Inflammatory macrophage treated with lipopolysaccharide for 4 hours (primary cell): Measurements from ENCODE around the gene CCT6A.
"Not testable (repeated sequence)": the region's sequence is repeated elsewhere in the genome, so short reads cannot be mapped to it uniquely, and the experiment has no call there.

ENCODE experiments used
- DNase-seq: peaks from one replicate; pipeline ENCODE4 v3.0.0-alpha.2; 2020

The CCT6A gene

GRCh38 chr7:56053379-56053778 is 1.8 kb downstream of the CCT6A start:
- no peak for DNase-seq

DNA sequence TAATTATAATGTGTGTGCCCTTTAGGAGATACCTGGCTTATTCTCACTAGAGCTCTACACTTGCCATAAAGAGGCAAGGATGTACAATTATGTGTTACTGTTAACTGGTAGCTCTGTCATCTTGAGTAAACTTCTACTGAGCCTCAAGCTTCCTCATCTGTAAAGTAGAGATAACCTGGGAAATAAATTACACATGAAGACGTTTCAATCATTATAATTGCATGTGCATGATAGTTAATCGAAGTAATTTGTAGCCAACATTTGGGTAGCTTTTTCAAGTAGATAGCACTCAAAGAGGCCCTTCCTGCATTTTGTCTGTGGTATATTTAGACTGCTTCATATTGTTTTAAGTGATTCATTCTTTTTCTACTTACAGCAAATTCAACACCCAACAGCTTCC is 2.4 kb downstream of the CCT6A start:
- no peak for DNase-seq

GRCh38 chr7:56062382-56062781 is 10.8 kb downstream of the CCT6A start:
- peak; percentile 36 for DNase-seq

- no peak for DNase-seq
These were observed 11.9 kb downstream of the CCT6A start for GRCh38 chr7:56063500-56063881.

DNA sequence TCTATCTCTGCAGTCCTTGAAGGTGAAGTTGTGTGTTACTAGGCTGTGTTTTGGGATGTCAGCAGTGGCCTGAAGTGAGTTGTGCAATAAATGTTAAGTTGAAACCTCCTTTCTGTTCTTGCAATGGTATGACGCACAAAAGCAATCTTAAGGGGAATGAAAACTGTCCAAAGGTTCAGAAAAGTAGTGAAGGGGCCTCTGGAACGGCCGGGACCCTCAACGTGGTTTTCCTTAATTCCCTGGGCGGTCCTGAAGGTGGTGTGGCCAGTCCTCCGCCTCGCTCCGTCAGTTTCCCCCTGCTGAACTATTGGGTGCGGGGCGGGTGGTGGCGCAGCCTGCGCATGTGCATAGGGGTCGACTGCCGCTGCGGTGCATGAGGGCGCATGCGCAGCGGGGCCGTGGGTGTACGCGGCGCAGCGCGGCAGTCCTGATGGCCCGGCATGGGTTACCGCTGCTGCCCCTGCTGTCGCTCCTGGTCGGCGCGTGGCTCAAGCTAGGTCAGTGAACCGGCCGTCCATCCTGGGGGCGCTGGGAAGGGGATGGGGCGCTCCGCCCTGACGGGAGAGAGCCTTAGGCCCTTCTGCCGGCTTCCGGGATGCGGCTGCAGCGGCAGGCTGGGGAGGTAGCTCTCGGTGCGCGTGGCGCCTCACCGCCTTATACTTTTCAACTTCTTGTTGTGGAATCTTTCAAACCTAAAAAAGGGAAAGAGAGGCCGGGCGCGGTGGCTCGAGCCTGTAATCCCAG is 12.5 kb downstream of the CCT6A start, which contains the start of gene SUMF2:
SUMF2 (plus strand) TSS at position 405 of the 744 bp plus-strand sequence; CDS start at position 431, 26 bp downstream.
- peak; percentile 94 for DNase-seq

DNA sequence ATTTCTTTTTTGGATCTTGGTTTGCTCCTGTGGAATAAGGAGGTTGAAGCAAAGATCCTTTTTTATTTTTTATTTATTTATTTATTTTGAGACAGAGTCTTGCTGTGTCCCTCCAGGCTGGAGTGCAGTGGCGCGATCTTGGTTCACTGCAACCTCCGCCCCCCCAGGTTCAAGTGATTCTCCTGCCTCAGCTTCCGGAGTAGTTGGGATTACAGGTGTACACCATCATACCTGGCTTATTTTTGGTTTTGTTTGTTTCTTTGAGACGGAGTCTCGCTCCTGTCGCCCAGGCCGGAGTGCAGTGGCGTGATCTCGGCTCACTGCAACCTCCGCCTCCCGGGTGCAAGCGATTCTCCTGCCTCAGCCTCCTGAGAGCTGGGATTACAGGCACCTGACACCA is 14.8 kb downstream of the CCT6A start:
- DNase-seq = not testable (repeated sequence)

DNA sequence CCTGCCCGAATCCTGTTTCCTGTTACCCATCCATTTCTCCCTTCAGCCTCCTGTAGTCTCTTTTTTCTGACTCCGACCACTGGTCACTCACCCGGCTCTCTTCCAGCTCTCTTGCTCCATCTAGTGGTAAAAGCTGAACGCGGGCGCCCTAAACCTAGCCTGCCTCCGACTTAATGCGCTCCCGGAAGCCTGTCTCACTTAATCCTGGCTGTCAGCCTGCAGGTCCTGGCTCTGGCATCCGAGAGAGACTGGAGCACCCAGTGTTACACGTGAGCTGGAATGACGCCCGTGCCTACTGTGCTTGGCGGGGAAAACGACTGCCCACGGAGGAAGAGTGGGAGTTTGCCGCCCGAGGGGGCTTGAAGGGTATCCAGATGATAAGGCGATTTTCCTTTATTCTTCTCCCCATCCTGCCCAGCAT is 22.8 kb downstream of the CCT6A start:
- peak; percentile 71 for DNase-seq

- no peak for DNase-seq
These were observed 26.1 kb downstream of the CCT6A start for GRCh38 chr7:56077681-56078080.

DNA sequence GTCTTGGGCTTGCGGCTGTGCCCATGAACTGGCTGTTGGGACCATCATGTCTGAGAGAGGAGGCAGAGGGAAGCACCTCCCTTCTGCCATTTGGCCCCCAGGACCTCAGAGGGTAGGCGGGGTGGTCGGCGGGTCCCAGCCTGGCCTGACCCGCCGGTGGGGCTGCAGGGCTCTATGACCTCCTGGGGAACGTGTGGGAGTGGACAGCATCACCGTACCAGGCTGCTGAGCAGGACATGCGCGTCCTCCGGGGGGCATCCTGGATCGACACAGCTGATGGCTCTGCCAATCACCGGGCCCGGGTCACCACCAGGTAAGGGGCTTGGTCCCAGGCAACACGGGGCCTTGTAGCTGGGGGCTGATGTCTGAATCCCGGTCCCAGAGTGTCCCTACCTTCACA is 26.6 kb downstream of the CCT6A start:
- no peak for DNase-seq

GRCh38 chr7:56079450-56080185 is 28.1 kb downstream of the CCT6A start:
- no peak for DNase-seq

GRCh38 chr7:56080726-56081435 is 29.3 kb downstream of the CCT6A start:
- not testable (repeated sequence) for DNase-seq

- no peak for DNase-seq
These were observed 30.2 kb downstream of the CCT6A start for GRCh38 chr7:56081626-56082340.

- no peak for DNase-seq
These were observed 31.7 kb downstream of the CCT6A start for GRCh38 chr7:56083150-56083785.

DNA sequence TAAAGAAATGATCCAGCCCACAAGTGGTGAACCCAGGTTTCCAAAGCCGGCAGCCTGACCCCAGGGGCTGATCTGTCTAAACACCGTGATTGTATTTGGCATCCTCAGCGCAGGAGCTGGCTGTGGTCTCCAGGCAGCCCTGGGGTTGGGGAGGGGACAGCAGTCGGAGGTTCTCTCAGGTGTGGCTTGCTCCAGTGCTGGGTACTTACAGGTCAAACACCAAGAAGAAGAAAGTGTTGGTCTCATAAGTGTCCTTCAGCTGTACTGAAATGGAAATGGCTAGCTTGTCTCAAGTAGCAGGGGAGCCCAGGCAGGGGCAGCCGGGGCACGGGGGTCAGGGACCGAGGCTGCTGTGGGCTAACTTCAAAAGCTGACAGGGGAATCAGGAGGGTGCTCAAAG is 35.2 kb downstream of the CCT6A start:
- DNase-seq = no peak

- DNase-seq = no peak
These were observed 35.9 kb downstream of the CCT6A start for GRCh38 chr7:56087445-56087844.

GRCh38 chr7:56091591-56091990 is 40.0 kb downstream of the CCT6A start:
- DNase-seq = no peak

DNA sequence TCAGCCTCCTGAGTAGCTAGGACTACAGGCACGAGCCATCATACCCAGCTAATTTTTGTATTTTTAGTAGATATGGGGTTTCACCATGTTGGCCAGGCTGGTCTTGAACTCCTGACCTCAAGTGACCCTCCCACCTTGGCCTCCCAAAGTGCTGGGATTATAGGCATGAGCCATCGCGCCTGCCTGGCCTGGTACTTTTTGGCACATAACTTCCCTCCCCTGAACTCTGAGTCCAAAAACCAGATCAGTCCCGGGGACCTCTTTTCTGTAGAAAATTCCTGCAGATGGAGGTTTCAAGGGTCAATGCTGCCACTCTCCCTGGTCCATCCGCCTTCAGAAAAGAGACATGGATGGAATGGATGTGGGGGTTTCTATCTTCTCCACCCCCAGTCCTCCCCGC is 40.8 kb downstream of the CCT6A start:
- not testable (repeated sequence) for DNase-seq

- DNase-seq = no peak
These were observed 41.4 kb downstream of the CCT6A start, which contains the start of gene PHKG1 for GRCh38 chr7:56092789-56093531. PHKG1 (minus strand) TSS chr7:56092952; CDS start chr7:56088941, 4,011 bp downstream.

GRCh38 chr7:56097700-56098099 is 46.1 kb downstream of the CCT6A start:
- peak; percentile 46 for DNase-seq

DNA sequence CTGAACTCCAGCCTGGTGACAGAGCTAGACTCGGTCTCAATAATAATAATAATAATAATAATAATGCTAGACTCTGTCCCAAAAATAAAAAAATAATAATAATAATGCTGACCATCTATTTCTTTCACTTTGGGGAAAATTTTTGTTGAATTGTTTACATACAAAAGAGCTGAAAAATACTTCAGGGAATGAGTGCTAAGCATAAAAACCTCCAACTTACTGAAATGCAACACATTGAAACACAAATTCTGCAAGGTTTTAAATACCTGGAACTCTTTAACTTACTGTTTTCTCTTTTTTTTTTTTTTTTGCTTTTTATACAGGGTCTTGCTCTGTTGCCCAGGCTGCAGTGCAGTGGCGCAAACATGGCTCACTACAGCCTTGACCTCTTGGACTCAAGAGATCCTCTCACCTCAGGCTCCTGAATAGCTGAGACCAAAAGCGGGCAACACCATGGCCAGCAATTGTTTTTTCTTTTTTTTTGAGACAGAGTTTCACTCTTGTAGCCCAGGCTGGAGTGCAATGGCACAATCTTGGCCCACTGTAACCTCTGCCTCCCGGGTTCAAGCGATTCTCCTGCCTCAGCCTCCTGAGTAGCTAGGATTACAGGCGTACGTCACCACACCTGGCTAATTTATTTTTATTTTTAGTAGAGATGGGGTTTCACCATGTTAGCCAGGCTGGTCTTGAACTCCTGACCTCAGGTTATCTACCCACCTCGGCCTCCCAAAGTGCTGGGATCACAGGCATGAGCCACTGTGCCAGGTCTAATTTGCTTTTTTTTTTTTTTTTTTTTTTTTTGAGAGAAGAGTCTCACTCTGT is 46.8 kb downstream of the CCT6A start:
- not testable (repeated sequence) for DNase-seq

DNA sequence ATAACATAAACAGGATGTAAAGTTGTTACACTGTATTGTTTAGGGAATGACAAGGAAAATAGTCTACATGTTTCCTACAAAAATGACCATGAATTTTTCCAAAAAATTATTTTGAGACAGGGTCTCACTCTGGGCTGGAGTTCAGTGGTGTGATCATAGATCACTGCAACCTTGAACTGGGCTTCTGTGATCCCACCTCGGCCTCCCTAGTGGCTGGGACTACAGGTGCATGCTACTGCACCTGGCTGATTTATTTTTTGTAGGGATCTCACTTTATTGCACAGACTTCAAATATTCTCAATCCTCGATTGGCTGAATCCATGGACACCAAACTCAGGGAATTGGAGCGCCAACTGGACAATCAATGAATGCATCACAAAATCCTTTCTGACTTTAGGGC is 48.1 kb downstream of the CCT6A start:
- DNase-seq = no peak
